ENCODE results near the gene SNED1.

GRCh38 chr2:241072553-241073165 lies 74.2 kb downstream of the SNED1 start:
- TF ChIP-seq, protein P1, sequence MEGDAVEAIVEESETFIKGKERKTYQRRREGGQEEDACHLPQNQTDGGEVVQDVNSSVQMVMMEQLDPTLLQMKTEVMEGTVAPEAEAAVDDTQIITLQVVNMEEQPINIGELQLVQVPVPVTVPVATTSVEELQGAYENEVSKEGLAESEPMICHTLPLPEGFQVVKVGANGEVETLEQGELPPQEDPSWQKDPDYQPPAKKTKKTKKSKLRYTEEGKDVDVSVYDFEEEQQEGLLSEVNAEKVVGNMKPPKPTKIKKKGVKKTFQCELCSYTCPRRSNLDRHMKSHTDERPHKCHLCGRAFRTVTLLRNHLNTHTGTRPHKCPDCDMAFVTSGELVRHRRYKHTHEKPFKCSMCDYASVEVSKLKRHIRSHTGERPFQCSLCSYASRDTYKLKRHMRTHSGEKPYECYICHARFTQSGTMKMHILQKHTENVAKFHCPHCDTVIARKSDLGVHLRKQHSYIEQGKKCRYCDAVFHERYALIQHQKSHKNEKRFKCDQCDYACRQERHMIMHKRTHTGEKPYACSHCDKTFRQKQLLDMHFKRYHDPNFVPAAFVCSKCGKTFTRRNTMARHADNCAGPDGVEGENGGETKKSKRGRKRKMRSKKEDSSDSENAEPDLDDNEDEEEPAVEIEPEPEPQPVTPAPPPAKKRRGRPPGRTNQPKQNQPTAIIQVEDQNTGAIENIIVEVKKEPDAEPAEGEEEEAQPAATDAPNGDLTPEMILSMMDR (conservative IDR thresholded peaks at IDR 0.05 in 1 of 2, IDR thresholded peaks at IDR 0.05 in 1 of 2; ENCODE audit: low read depth in 1 of 2, low read length in 2 of 2), result no peak
- no peak for TF ChIP-seq EZH2 (IDR thresholded peaks at IDR 0.05; ENCODE audit: low read length, missing control alignments)
